GM21737 (cell line): Measurements from ENCODE around the gene UBE2Z.

ENCODE experiments used
- ATAC-seq: cut with Tn5 transposase; IDR thresholded peaks from one replicate; pipeline ENCODE4 v1.9.1; 2021; ENCODE audit warnings: mild to moderate bottlenecking, moderate library complexity; ENCODE audit not compliant: unreplicated experiment

Gene UBE2Z

GRCh38 chr17:48954300-48954755 lies 46.1 kb downstream of the UBE2Z start:
- no peak for ATAC-seq

DNA sequence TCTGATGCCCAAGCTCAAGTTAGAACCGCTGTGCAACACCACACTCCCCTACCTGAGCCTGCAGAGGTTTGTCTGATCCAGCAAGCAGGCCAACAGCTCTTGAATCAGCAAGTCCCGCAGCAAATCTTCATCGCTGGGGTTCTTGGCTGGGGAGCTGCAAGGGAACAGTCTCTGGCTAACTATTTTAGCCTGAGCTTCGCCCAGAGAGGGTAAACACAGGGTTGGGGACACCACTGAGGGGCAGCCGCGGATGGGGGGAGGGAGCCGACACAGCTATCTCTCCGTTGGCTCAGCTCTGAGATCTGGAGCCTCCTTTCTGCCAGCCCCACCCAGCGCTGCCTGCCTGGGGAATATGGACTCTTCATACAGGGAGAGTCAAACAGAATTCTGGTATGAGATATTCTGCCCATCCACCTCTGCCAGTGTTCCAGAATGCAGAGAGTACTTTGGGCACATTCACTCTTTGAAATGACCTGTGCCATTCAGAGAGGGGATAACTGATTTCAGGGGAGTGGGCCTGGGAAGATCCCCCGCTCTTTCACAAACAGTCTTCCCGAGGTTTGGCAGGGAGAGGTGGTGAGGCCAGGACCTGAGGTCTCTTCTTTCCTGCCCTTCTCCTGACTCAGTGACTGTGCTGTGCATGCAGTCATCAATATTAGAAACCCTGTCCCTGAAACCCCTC lies 52.8 kb downstream of the UBE2Z start:
- no peak for ATAC-seq

DNA sequence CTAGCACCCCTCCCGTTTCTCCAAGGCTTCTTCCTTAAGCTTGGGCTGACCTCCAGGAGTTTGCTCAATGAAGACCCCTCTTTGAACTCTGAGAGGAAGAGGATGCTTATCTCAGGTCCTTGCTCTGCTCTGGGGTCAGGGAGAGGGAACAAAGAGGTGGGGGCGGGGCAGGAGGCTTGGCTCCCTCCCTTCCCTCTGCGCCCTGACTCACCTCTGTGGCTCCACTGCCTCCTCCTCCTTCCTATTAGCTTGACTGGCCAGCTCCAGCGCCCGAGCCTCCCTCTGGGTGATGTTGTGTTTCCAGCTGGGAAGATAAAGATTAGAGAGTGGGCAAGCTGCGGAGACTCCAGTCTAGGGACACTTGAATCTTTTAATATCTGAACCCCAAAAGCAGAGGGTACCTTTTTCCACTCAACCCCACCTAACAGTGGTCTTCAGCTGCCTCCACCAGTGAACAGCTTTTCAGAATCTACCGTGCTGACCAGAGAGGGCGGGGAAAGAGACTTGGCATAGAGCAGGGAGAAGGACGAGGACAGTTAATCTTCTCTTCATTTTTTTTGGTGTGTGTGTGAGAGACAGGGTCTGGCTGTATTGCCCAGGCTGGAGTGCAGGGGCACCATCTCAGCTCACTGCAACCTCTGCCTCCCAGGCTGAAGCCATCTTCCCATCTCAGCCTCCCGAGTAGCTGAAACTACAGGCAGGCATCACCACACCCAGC lies 53.5 kb downstream of the UBE2Z start:
- no peak for ATAC-seq

- ATAC-seq: no peak
These were observed 62.0 kb downstream of the UBE2Z start for GRCh38 chr17:48970224-48970623.

GRCh38 chr17:48970865-48971687 lies 62.9 kb downstream of the UBE2Z start:
- no peak for ATAC-seq

- no peak for ATAC-seq
These were observed 64.5 kb downstream of the UBE2Z start for GRCh38 chr17:48972749-48973097.

DNA sequence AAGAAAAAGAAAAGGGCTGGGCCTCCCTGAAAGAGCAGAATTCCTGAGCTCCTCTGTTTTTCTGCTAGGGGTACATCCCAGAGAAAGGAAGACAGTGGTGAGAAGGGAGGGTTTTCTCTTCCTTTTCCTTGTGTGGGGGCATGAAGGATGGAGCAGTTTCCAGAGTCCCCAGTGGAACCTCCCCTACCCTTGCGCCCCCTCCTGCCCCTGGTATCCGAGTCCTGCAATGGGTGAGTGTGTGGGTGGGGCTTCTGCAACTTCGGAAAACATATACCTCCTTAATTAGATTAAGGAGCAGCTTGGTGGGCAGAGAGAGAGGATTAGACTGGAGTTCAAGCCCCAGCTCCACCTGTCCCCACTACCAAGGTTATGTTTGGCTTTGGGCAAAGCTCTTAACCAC lies 65.6 kb downstream of the UBE2Z start:
- no peak for ATAC-seq
